RCC 7860 (cell line): ENCODE measurements around the gene DNER.
A peak's percentile ranks its signal among the peaks of the same experiment; 100 is the strongest.
"Not testable (repeated sequence)": the region's sequence is repeated elsewhere in the genome, so short reads cannot be mapped to it uniquely, and the experiment has no call there.

Experiments
- DNase-seq: peaks from one replicate; pipeline ENCODE4 v3.0.0-alpha.2; 2015; ENCODE audit warnings: low spot score
- FAIRE-seq: peaks from 2 replicates; lab custom pipeline; 2012; peaks lifted over from hg19 to GRCh38; lab: Jason Lieb, UNC

DNER gene, protein sequence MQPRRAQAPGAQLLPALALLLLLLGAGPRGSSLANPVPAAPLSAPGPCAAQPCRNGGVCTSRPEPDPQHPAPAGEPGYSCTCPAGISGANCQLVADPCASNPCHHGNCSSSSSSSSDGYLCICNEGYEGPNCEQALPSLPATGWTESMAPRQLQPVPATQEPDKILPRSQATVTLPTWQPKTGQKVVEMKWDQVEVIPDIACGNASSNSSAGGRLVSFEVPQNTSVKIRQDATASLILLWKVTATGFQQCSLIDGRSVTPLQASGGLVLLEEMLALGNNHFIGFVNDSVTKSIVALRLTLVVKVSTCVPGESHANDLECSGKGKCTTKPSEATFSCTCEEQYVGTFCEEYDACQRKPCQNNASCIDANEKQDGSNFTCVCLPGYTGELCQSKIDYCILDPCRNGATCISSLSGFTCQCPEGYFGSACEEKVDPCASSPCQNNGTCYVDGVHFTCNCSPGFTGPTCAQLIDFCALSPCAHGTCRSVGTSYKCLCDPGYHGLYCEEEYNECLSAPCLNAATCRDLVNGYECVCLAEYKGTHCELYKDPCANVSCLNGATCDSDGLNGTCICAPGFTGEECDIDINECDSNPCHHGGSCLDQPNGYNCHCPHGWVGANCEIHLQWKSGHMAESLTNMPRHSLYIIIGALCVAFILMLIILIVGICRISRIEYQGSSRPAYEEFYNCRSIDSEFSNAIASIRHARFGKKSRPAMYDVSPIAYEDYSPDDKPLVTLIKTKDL

DNA sequence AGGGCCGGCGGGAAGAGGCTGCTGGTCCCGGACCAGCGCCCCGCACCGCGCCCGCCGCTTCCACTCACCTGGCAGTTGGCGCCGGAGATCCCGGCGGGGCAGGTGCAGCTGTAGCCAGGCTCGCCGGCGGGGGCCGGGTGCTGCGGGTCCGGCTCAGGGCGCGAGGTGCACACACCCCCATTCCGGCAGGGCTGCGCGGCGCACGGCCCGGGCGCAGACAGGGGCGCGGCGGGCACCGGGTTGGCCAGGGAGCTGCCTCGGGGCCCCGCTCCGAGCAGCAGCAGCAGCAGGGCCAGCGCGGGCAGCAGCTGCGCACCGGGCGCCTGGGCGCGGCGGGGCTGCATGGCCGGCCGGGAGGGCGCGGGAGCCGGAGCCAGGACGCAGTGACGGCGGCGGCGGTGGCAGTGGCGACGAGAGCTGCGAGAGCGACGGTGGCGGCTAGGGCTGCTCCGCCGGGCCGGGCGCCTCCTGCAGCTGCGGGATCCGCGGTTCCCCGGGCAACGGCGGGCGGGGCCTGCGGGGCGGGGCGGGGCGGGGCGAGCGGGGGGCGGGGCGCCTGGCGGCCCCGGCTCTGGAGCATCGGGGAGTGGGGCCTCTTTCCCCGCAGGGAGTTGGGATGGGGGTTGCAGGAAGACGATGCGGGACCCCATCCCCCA lies at the start of gene DNER:
Gene DNER, minus strand, starts transcription at position 476 of the 656 bp plus-strand sequence. Its CDS starts 132 bp downstream, at position 344.
- DNase-seq (no peak), FAIRE-seq (no peak)

DNA sequence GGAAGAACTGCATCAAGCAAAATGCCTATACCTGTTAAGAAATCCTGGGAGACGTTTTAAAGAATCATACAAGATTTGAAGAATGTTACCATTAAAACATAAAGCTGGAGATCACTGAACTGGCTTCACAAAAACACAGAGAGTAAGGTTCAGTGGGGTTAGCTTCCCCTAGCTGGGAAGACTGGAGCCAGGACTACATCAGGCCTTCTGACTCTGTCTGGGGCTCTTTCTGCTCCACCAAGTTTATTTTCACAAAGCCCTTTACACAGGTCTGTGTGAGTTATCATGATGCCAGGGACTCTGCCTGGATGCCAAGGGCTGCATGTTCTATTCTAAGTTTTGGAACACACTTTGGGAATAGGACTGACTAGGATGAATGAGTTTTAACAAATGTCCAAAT lies 47.3 kb upstream of the DNER start:
- FAIRE-seq (no peak), DNase-seq (no peak)

DNA sequence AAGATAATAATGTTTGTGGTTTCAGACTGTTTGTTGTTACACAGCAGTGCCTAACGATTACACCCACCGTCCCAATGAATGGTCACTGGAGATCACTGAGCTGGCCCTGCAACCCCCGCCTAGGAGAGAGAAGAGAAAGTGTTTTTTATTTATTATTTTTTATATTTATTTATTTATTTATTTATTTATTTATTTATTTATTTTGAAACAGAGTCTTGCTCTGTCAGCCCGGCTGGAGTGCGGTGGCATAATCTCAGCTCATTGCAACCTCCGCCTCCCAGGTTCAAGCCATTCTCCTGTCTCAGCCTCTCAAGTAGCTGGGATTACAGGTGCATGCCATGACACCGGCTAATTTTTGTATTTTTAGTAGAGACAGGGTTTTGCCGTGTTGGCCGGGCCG lies 43.1 kb upstream of the DNER start:
- not testable (repeated sequence) for FAIRE-seq, DNase-seq

DNA sequence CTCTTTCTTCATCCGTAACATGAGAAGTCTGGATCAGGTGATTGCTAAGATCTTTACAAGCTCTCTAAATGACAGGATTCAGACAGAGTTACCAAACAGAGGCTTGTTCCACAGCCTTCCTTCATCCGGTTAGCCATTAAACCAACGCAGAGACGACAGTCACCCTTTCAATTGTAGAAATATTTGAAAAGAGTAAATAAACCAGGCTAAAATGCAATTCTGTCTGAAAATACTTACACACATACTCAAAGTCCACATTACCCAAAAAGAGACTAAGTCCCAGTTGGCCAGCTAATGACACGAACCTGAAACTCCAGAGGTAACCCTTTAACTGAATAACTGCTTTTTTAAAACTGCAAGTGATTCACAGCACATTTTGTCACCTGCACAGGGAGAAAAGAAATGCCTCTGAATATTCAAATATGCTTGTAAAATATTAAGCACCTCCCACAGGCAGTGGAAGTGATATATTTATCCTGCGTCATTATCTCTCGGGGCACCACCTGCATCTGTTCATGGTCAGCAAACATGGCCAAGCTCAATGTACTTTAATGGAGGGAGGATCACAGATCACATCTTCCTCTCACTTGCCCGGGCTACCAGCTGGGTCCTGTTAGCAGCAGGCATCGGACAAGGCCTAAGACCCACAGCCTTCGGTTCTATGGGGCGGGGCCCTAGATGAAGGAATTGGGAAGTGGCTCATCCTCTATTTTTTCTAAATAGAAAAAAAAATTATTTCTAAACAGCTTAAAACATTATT lies 38.8 kb upstream of the DNER start:
- DNase-seq (no peak), FAIRE-seq (no peak)

DNA sequence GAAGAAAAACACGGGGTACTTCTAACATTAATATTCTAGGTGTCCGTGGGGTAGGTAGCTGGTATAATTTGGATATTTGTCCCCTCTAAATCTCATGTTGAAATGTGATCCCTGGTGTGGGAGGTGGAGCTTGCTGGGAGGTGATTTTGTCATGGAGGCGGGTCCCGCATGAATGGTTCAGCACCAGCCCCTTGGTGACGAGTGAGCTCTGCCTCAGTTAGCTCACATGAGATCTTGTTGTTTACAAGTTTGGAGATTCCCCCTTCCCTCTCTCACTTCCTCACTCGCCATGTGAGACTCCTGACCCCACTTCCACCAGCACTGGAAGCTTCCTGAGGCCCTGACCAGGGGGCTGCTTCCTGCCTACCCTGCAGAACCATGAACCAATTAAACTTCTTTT lies 35.4 kb upstream of the DNER start:
- FAIRE-seq = no peak
- DNase-seq = no peak

DNA sequence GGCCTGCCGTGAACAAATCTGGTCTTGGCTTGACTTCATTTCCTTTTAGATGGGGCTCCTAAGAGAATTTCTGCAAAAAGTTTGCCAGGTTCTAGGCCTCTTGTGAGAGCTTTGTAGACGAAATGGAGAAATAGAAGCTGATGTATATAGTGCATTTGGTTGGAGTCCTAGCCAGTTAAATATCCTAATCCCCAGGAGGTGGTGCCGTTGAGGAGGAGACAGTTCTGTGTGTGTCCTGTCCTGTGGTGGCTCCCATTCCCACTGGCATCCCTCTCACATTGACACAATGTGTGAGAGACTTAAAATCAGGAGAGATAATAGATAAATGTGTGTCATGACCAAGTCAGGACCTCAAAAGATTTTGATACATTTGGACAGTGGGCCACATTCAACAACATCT lies 34.6 kb upstream of the DNER start:
- FAIRE-seq = no peak

DNA sequence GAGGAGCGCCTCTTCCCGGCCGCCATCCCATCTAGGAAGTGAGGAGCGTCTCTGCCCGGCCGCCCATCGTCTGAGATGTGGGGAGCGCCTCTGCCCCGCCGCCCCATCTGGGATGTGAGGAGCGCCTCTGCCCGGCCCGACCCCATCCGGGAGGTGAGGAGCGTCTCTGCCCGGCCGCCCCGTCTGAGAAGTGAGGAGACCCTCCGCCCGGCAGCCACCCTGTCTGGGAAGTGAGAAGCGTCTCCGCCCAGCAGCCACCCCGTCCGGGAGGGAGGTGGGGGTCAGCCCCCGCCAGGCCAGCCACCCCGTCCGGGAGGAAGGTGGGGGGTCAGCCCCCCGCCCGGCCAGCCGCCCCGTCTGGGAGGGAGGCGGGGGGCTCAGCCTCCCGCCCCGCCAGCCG lies 28.3 kb upstream of the DNER start:
- not testable (repeated sequence) for FAIRE-seq, DNase-seq

More for the DNA sequence above, 34.6 kb upstream of the DNER start:
- DNase-seq = no peak

DNA sequence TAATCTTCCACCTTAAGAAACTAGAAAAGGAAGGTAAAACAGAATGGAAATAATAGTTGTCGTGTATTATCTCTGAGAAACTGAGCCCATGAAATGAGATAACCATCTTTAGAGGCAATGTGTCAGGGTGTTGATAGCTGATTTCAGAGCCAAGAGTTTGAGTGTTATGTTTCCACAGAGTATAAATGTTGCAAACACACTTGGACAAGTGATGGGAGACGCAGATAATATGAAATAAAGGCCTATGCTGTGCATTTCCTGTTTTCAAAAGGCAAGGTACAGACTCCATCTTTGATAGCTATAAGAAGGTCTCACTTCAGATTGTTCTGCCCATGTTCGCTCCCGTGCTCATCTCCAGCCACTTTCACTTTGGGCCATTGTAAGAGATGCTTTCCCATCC lies 25.9 kb upstream of the DNER start:
- DNase-seq = no peak
- FAIRE-seq = no peak

DNA sequence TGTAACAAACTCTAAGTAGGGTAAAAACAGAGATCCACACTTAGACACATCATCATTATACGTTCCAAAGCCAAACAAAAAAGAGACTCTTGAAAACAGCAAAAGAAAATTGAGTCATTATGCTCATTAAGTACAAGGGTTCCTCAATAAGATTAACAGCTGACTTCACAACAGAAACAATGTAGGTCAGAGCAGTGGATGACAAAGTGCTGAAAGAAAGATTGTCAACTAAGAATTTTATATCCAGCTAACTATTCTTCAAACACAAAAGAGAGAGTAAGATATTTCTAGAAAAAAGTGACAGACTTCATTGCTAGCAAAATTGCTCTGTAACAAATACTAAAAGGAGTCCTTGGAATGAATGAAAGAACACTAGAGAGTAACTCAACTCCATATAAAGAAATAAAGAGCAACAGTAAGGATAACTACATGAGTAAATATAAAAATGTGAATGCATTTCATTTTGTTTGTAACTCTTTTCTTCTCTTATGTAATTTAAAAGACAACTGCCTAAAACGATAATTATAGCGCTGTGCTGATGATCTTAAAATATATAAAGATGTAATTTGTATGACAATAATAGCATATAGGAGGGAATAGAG lies 23.8 kb upstream of the DNER start:
- FAIRE-seq (no peak), DNase-seq (no peak)

DNA sequence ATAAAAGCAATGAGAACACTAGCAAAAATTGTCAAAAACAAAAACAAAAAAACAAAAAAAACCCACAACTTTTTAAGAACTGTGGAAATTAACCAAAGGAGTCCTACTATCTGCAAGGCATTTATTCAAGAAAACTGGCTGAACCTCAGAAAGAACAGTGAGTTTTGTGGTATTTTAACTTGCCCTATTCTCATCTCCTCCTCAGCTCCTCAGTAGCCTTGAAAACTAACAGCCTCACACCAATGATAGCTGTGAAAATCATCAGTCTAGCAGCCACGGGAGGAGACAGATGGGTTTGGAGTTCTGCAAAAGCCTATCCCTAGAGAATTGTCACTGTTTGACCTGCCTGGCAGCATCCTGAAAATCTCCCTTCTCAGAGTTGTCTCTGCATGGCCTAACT lies 20.1 kb upstream of the DNER start:
- no peak for DNase-seq
- FAIRE-seq = no peak

DNA sequence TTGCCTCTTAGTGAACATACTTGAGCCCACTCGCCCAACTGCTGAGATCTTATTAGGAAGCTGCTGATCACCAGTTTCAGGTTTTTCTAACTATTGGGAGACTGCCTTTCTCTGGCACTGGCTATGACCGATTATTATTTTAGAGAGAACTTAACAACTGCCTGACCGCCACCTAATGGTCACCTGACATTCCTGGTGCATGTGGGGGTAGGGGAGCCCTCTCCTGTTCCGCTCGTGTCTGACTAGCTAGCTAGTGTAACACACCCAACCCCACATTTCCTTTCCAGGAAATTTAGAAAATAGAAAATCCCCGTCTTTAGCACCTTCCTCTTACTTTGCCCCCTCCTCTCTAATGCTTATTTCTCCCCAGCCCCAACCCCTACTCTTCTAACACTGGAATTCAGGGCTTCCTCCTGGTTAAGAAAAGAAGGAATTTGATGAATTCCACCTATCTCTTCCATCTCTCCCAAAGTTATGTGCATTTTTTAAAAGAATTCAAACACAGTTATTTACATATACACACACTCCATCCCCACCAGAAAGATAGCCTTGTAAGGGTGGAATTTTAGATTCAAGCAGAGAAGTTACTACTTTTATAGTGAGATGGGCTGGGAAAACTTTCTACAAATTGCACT lies 19.4 kb upstream of the DNER start:
- DNase-seq = no peak

DNA sequence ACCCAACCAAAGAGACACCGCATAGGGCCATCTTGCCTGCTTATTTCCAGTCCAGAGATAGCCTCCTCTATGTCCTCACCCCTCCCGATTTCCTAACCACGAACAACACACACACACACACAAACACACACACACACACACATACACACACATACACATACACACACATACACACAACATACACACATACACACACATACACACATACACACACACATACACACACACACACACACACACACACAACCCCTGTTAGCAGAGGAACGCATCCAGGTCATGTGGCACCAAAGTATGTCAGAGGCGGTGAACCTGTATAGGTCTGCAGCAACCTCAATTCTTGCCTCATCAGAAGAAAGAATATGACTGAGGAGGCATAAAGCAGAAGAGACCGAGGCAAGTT lies 18.5 kb upstream of the DNER start:
- FAIRE-seq (no peak), DNase-seq (no peak)

More for the DNA sequence above, 19.4 kb upstream of the DNER start:
- no peak for FAIRE-seq

DNA sequence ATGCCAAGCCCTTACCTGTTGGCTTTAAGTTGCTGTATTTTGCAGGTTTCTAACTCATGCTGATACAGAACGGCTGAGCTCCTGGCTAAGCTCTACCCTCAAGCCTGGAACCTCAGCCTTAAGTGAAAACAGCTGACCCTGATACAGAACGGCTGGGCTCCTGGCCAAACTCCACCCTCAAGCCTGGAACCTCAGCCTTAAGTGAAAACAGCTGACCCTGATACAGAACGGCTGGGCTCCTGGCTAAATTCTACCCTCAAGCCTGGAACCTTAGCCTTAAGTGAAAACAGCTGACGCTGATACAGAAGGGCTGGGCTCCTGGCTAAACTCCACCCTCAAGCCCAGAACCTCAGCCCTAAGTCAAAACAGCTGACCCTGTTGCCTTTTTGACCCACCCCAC lies 17.6 kb upstream of the DNER start:
- no peak for DNase-seq
- FAIRE-seq = no peak

DNA sequence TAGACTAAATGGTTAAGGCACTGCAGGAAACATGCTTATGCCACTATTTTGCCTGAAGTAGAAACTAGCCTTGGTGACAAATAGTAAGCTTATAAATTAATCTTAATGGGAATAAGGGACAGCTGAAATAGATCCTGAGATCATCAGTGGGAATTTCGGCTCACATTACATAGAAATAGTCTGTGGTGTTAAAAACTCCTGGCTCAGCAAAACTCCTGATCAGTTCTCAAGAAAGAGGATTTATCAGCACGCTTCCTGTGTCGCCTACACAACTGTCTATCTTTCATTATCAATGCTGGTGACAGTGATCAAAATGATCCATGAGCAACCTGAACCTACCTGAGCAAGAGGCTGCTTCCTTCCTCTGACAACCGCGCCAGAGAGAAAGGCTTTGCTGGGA lies 17.0 kb upstream of the DNER start:
- no peak for FAIRE-seq
- no peak for DNase-seq

DNA sequence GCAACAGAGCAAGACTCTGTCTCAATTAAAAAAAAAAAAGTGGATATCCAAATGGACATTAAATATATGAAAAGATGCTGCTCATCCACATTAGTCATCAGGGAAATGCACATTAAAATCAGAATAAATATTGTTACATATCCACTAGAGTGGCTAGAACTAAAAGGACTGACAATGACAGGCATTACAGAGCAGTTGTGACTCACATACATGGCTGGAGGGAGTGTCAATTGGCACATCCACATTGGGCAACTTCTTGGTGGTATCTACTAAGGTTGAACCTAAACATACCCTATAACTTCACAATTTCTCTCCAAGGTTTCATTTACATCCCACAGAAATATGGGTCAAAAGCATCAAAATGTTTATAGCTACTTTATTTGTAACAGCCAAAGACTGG lies 14.0 kb upstream of the DNER start:
- DNase-seq = no peak
- no peak for FAIRE-seq

DNA sequence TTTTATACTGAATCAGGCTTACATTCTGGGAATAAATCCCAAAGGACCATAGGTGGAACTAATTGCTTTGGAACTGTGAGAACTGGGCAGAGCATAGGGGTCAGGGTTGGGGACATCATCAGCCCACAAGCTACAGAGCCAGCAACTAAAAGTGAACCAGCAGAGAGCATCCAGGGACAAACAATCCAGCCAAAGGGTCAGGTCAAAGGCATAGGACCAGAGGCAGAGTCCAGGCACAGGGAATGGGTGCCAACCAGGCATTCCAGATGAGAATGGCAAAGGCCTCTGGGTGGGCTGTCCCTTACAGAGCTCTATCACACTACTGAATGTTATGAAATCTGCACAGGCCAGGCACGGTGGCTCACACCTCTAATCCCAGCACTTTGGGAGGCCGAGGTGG lies 12.3 kb upstream of the DNER start:
- FAIRE-seq (no peak), DNase-seq (no peak)

DNA sequence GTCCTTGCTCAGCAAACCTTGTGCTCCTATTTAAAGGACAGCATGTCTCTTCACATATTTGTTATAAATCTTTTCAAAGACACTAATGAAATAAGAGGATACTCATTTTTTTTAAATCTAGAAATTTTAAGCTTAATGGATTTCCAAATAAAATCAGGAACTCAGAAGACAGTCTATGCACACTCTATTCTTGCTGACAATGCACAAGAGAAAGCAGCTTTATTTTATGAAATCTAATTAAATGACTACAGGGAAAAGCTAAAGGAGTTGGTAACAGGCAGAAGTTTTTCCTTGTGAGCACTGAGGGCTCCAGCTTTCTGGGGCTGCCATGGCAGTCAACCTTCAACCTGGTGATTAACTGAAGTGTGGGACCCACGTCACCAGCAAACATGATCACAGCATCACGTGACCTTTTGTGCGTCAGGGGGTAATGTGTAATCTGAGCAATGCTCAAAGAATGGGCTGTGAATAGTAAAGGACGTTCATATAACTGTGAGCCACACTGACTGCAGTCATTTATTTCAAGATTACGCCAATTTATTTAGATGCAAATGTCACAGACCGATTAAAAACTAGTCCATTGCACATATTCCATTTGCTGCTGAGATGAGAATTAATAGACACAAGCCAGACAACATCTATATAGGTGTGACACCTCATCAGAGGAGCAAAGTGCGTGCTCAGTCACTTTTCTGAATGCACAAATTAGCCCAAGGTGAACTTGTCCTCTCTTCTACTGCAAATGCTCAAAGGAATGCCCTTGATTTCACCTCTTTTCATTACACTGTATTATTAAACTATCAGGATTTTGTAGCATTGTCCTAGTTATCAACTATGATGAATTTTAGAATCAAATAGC lies 11.6 kb upstream of the DNER start:
- no peak for FAIRE-seq

DNA sequence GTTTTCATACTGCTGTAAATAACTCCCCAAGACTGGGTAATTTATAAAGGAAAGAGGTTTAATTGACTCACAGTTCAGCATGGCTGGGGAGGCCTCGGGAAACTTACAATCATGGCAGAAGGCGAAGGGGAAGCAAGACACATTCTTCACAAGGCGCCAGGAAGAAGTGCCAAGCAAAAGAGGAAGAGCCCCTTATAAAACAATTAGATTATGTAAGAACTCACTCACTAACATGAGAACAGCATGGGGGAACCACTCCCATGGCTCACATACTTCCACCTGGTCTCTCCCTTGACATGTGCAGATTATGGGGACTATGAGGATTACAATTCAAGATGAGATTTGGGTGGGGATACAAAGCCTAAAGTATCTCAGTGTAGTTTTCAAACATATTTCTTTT lies 8.8 kb upstream of the DNER start:
- not testable (repeated sequence) for DNase-seq, FAIRE-seq

More for the DNA sequence above, 11.6 kb upstream of the DNER start:
- peak; percentile 40 for DNase-seq
